ENCODE results near the gene RPS6KA4. TPM values are rescaled to one million over a fixed set of nuclear protein-coding genes. Genes with fewer than 3 reads are reported as not detected.

RPS6KA4 gene
- total RNA-seq, 4 donors from 2014 or later, result 23.7 to 34.3 (median 26.2) TPM

DNA sequence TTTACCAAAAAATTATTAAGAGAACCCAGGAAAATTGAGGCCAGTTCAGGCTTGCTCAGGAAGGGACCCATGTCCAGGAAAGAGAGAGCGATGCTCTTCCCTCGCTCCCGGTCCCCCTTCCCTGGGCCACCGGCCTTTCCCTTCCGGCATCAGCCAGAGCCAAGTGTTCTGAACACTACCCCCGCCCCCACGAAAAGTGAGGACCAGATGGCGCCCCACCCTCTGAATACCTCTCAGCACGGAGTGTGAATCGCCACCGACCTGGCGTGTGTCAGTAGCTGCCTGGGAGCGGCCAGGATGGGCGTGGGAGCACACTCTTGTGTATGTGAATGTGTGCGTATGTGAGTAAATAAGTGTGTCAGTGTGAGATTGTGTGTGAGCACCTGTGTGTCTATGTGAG lies 20.2 kb downstream of the RPS6KA4 start:
- peaks cover 0 to 23% of the 10 kb centered on the region in 2 donors for H3K27me3 ChIP-seq
- H3K4me3 ChIP-seq, result no peak overlapping the region
- no peak for TF ChIP-seq EP300 (IDR thresholded peaks at IDR 0.05)
- no peak for TF ChIP-seq CTCF (IDR thresholded peaks at IDR 0.05)
- no peak for TF ChIP-seq POLR2A (IDR thresholded peaks at IDR 0.05)
- DNase-seq (ENCODE audit: low spot score in 2 of 2), result no peak
- H3K4me1 ChIP-seq, result peaks cover 0 to 6% (median 0%) of the 10 kb centered on the region in 4 donors
- H3K36me3 ChIP-seq, result no peaks in the 10 kb centered on the region
- H3K9me3 ChIP-seq, result no peaks in the 10 kb centered on the region
- WGBS, 2 donors, result 80 to 87% methylated on average over 15 of the region's 15 CpGs
- no peak overlapping the region for H3K27ac ChIP-seq

DNA sequence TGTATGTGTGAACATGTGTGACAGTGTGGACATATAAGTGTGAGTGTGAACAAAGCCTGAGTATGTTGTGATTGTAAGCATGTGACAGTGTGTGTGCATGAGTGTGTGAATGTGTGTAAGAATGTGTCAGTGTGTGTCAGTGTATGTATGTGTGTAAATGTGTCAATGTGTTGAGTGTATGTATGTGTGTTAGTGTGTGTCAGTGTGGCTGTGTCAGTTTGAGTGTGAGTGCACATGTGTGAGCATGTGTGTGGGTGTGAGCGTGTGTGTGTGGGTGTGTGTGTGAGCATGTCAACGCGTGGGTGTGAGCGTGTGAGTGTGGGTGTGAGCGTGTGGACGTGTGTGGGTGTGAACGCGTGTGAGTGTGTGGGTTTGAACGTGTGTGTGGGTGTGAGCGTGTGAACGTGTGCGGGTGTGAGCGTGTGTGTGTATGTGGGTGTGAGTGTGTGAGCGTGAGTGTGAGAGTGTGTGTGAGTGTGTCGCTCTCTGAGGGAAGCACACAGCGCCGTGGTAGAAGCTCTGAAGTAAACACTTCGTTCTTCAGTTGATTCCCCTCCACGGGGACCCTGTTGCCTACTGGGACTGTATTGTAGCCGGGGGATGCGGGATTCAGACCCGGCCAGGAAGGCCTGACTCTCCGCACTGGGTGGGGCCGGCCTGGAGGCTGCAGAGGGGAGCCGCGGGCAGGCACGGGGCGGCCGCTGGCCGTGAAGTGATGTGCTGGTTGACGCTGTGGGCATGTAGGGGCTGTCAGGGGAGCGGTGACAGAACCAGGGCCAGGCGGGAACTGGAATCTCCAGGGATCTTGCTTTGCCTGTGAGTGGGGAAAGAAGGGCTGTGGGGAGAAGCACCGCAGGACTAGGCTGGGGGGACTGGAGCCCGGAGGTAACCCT lies 21.1 kb downstream of the RPS6KA4 start:
- H3K36me3 ChIP-seq, result no peaks in the 10 kb centered on the region
- WGBS, 2 donors, result 66 to 68% methylated on average over 32 to 35 of the region's 35 CpGs
- no peak for TF ChIP-seq EP300 (IDR thresholded peaks at IDR 0.05)
- no peak for TF ChIP-seq POLR2A (IDR thresholded peaks at IDR 0.05)
- no peak for TF ChIP-seq CTCF (IDR thresholded peaks at IDR 0.05)
- no peaks in the 10 kb centered on the region for H3K9me3 ChIP-seq
- H3K4me1 ChIP-seq, result peaks cover 0 to 6% (median 0%) of the 10 kb centered on the region in 4 donors
- no peak overlapping the region for H3K27ac ChIP-seq
- peaks cover 0 to 23% of the 10 kb centered on the region in 2 donors for H3K27me3 ChIP-seq
- DNase-seq (ENCODE audit: low spot score in 2 of 2), result no peak
- H3K4me3 ChIP-seq, result no peak overlapping the region

DNA sequence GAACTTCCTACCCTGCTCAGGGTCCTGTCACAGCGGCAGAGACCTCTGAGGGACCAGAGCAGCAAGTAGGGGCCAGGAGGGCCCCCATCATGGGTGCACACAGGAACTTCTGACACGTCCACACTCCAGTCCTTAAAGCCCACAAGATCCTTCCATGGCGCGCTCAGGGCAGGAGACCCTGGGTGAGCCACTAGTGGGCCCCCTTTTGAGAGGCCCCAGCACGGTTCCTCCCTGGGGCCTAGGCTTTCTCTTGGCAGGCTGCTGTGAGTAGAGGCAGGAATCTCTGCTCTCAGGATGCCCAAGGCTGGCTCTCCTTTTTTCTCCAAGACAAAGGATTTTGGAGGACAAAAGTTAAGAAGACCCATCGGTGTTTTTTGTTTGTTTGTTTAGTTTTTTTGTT lies 22.4 kb downstream of the RPS6KA4 start:
- TF ChIP-seq EP300 (IDR thresholded peaks at IDR 0.05) (no peak), CTCF (IDR thresholded peaks at IDR 0.05) (no peak), POLR2A (IDR thresholded peaks at IDR 0.05) (no peak)
- Histone ChIP-seq H3K4me1 (peaks cover 0 to 6% (median 0%) of the 10 kb centered on the region in 4 donors), H3K27ac (no peak overlapping the region), H3K9me3 (no peaks in the 10 kb centered on the region), H3K4me3 (no peak overlapping the region), H3K36me3 (no peaks in the 10 kb centered on the region), H3K27me3 (peaks cover 0 to 23% of the 10 kb centered on the region in 2 donors)
- 72 to 85% methylated on average over 5 to 6 of the region's 6 CpGs for WGBS, 2 donors
- DNase-seq (ENCODE audit: low spot score in 2 of 2), result no peak

DNA sequence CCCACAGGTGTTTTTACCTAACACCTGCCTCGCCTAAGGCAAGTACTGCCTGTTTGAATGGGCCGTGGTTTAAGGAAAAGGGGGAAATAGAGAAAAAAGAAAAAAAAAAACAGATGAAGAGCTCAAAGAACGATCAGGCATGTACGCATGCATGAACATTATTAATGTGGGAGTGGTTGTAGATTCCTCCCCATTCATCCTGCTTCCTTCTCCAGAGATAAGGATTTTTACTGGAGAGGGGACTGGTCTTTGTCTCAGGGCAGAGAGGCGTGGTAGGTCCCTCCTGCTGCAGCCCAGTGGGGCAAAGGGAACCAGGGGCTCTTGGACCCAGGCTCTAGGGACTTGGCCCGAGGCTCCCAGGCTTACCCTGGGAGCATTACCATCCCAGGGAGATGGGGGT lies 23.1 kb downstream of the RPS6KA4 start:
- WGBS, 2 donors, result 75 to 78% methylated on average over 6 of the region's 6 CpGs
- no peak for TF ChIP-seq EP300 (IDR thresholded peaks at IDR 0.05)
- no peak for TF ChIP-seq POLR2A (IDR thresholded peaks at IDR 0.05)
- TF ChIP-seq CTCF (IDR thresholded peaks at IDR 0.05), result no peak
- H3K4me3 ChIP-seq, result no peak overlapping the region
- H3K27me3 ChIP-seq, result peaks cover 0 to 23% of the 10 kb centered on the region in 2 donors
- DNase-seq (ENCODE audit: low spot score in 2 of 2), result no peak
- no peaks in the 10 kb centered on the region for H3K9me3 ChIP-seq
- no peaks in the 10 kb centered on the region for H3K36me3 ChIP-seq
- H3K27ac ChIP-seq, result no peak overlapping the region
- peaks cover 0 to 6% (median 0%) of the 10 kb centered on the region in 4 donors for H3K4me1 ChIP-seq

DNA sequence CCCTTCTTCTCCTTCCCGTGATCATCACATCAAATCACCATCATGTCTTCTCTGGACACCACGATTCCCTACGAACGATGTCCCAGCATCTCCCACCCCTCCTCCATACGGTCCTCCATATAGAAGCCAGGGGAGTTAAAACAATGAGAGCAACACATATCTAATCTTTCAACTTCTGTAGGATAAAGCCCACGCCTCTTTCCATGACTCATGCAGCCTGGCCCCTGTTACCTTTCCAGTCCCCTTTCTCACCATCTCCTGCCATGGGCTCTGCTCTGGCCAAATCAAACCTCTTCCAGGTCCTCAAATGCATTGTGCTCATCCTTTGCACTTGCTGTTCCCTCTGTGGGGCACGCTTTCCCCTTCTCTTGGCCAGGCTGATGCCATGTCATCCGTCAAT lies 23.6 kb downstream of the RPS6KA4 start:
- H3K27ac ChIP-seq, result no peak overlapping the region
- H3K9me3 ChIP-seq, result no peaks in the 10 kb centered on the region
- no peak for DNase-seq (ENCODE audit: low spot score in 2 of 2)
- TF ChIP-seq EP300 (IDR thresholded peaks at IDR 0.05) (no peak), POLR2A (IDR thresholded peaks at IDR 0.05) (no peak)
- peaks cover 0 to 23% of the 10 kb centered on the region in 2 donors for H3K27me3 ChIP-seq
- WGBS, 2 donors, result 79 to 86% methylated on average over 8 of the region's 8 CpGs
- H3K36me3 ChIP-seq, result no peaks in the 10 kb centered on the region
- no peak overlapping the region for H3K4me3 ChIP-seq
- H3K4me1 ChIP-seq, result peaks cover 0 to 6% (median 0%) of the 10 kb centered on the region in 4 donors

Measured in tibial nerve (tissue), 4 donors.